ENCODE data around the gene CREBBP. TPM values are rescaled to one million over a fixed set of nuclear protein-coding genes. Genes with fewer than 3 reads are reported as not detected.

Gene CREBBP
- total and polyA plus RNA-seq, 2 experiments from 2014 or later, result 36.9 to 54.8 TPM

DNA sequence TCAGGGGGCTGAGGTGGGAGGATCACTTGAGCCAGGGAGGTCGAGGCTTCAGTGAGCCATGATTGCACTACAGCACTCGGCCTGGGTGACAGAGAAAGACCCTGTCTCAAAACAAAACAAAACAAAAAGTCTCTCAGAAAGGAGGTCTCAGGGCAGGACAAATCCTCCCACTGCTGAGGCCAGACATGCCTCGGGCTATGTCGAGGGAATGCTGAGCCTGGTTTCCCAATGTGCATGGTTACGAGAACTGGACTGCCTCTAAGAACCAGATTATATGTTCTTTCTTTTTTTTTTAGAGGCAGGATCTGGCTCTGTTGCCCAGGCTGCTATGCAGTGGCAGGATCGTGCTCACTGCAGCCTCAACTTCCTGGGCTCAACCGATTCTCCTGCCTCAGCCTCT lies 190.8 kb downstream of the CREBBP start (continued):
- TF ChIP-seq, protein P1, sequence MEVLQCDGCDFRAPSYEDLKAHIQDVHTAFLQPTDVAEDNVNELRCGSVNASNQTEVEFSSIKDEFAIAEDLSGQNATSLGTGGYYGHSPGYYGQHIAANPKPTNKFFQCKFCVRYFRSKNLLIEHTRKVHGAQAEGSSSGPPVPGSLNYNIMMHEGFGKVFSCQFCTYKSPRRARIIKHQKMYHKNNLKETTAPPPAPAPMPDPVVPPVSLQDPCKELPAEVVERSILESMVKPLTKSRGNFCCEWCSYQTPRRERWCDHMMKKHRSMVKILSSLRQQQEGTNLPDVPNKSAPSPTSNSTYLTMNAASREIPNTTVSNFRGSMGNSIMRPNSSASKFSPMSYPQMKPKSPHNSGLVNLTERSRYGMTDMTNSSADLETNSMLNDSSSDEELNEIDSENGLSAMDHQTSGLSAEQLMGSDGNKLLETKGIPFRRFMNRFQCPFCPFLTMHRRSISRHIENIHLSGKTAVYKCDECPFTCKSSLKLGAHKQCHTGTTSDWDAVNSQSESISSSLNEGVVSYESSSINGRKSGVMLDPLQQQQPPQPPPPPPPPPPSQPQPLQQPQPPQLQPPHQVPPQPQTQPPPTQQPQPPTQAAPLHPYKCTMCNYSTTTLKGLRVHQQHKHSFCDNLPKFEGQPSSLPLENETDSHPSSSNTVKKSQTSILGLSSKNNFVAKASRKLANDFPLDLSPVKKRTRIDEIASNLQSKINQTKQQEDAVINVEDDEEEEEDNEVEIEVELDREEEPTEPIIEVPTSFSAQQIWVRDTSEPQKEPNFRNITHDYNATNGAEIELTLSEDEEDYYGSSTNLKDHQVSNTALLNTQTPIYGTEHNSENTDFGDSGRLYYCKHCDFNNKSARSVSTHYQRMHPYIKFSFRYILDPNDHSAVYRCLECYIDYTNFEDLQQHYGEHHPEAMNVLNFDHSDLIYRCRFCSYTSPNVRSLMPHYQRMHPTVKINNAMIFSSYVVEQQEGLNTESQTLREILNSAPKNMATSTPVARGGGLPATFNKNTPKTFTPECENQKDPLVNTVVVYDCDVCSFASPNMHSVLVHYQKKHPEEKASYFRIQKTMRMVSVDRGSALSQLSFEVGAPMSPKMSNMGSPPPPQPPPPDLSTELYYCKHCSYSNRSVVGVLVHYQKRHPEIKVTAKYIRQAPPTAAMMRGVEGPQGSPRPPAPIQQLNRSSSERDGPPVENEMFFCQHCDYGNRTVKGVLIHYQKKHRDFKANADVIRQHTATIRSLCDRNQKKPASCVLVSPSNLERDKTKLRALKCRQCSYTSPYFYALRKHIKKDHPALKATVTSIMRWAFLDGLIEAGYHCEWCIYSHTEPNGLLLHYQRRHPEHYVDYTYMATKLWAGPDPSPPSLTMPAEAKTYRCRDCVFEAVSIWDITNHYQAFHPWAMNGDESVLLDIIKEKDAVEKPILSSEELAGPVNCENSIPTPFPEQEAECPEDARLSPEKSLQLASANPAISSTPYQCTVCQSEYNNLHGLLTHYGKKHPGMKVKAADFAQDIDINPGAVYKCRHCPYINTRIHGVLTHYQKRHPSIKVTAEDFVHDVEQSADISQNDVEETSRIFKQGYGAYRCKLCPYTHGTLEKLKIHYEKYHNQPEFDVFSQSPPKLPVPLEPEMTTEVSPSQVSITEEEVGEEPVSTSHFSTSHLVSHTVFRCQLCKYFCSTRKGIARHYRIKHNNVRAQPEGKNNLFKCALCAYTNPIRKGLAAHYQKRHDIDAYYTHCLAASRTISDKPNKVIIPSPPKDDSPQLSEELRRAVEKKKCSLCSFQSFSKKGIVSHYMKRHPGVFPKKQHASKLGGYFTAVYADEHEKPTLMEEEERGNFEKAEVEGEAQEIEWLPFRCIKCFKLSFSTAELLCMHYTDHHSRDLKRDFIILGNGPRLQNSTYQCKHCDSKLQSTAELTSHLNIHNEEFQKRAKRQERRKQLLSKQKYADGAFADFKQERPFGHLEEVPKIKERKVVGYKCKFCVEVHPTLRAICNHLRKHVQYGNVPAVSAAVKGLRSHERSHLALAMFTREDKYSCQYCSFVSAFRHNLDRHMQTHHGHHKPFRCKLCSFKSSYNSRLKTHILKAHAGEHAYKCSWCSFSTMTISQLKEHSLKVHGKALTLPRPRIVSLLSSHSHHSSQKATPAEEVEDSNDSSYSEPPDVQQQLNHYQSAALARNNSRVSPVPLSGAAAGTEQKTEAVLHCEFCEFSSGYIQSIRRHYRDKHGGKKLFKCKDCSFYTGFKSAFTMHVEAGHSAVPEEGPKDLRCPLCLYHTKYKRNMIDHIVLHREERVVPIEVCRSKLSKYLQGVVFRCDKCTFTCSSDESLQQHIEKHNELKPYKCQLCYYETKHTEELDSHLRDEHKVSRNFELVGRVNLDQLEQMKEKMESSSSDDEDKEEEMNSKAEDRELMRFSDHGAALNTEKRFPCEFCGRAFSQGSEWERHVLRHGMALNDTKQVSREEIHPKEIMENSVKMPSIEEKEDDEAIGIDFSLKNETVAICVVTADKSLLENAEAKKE (CRISPR knock-in tag; IDR thresholded peaks at IDR 0.05), result no peak
- TF ChIP-seq EZH2phosphoT487 (IDR thresholded peaks at IDR 0.05; ENCODE audit: unreplicated experiment) (no peak), STAT1 (IDR thresholded peaks at IDR 0.05; ENCODE audit: unreplicated experiment) (no peak), ZNF114 (CRISPR knock-in tag; IDR thresholded peaks at IDR 0.05) (no peak), POLR2AphosphoS5 (IDR thresholded peaks at IDR 0.05; ENCODE audit: low read depth) (no peak), EZH2 (IDR thresholded peaks at IDR 0.05; ENCODE audit: low read depth, unreplicated experiment) (no peak)

- Histone ChIP-seq H3K4me2 (no peak overlapping the region), H3K27ac (ENCODE audit: low read depth) (no peak overlapping the region), H3K36me3 (ENCODE audit: insufficient read depth) (peaks cover 36% of the 10 kb centered on the region), H3K4me1 (ENCODE audit: insufficient read depth) (no peaks in the 10 kb centered on the region), H3K9me2 (ENCODE audit: insufficient read depth) (no peaks in the 10 kb centered on the region), H2AFZ (no peak overlapping the region), H3K27me3 (ENCODE audit: insufficient read depth) (no peaks in the 10 kb centered on the region), H3K79me2 (replicated peaks; ENCODE audit: insufficient read depth) (peaks cover 19% of the 10 kb centered on the region), H4K20me1 (replicated peaks; ENCODE audit: insufficient read depth) (peaks cover 18% of the 10 kb centered on the region), H3F3A (replicated peaks; ENCODE audit: low read depth) (peaks cover 9% of the 10 kb centered on the region; the same call in 1 of the 2 replicates), H3K4me3 (no peak overlapping the region)
- ATAC-seq, result no peak
- no peaks in the 10 kb centered on the region for H3K9me3 Mint-ChIP-seq
- no peak overlapping the region for H3K27ac Mint-ChIP-seq
- peaks cover 72% of the 10 kb centered on the region for H3K36me3 Mint-ChIP-seq (ENCODE audit: low read depth)
- DNase-seq (ENCODE audit: low spot score), result no peak
- no peak overlapping the region for H3K4me3 Mint-ChIP-seq
- H3K4me1 Mint-ChIP-seq, result peaks cover 4% of the 10 kb centered on the region
- no peaks in the 10 kb centered on the region for H3K27me3 Mint-ChIP-seq (ENCODE audit: insufficient read depth, low read depth, poor library complexity)
- no peak for TF ChIP-seq ZNF114 (CRISPR knock-in tag; IDR thresholded peaks at IDR 0.05)
- TF ChIP-seq ZNF331 (CRISPR knock-in tag; IDR thresholded peaks at IDR 0.05; ENCODE audit: low read depth), result no peak
- no peak for TF ChIP-seq NANOG (IDR thresholded peaks at IDR 0.05; ENCODE audit: borderline replicate concordance)
- TF ChIP-seq, protein P1 (CRISPR knock-in tag; IDR thresholded peaks at IDR 0.05), result no peak
Measured at GRCh38 chr16:3687792-3688191, 192.7 kb downstream of the CREBBP start.
